GM18873 (cell line): ENCODE data around the gene EAF2.
A peak's percentile ranks its signal among the peaks of the same experiment; 100 is the strongest.

Source experiments
- ATAC-seq: cut with Tn5 transposase; IDR thresholded peaks from one replicate; pipeline ENCODE4 v1.9.1; 2021; ENCODE audit warnings: mild to moderate bottlenecking, moderate library complexity, moderate number of reproducible peaks; ENCODE audit not compliant: unreplicated experiment, low FRiP score

Gene EAF2

GRCh38 chr3:121834671-121835464, at the start of gene EAF2, which contains the start of gene IQCB1:
Gene EAF2, plus strand, starts transcription at chr3:121835209. Its CDS starts 77 bp downstream, at chr3:121835286.
Gene IQCB1, minus strand, starts transcription at chr3:121835060. Its CDS starts 6,100 bp downstream, at chr3:121828960.
- ATAC-seq = peak; percentile 97

GRCh38 chr3:121786485-121786884, 48.5 kb upstream of the EAF2 start:
- ATAC-seq = no peak

GRCh38 chr3:121793078-121793477, 41.9 kb upstream of the EAF2 start:
- no peak for ATAC-seq

- ATAC-seq = no peak
These were observed 40.6 kb upstream of the EAF2 start for GRCh38 chr3:121794264-121794983.

- ATAC-seq = no peak
These were observed 38.0 kb upstream of the EAF2 start for GRCh38 chr3:121796970-121797369.

- ATAC-seq = no peak
These were observed 34.1 kb upstream of the EAF2 start for GRCh38 chr3:121800906-121801305.

GRCh38 chr3:121803771-121804320, 31.2 kb upstream of the EAF2 start:
- no peak for ATAC-seq

GRCh38 chr3:121809249-121809648, 25.8 kb upstream of the EAF2 start:
- ATAC-seq = peak; percentile 92

GRCh38 chr3:121817753-121818152, 17.3 kb upstream of the EAF2 start:
- ATAC-seq = no peak

GRCh38 chr3:121818578-121818977, 16.4 kb upstream of the EAF2 start:
- no peak for ATAC-seq

GRCh38 chr3:121819236-121819635, 15.8 kb upstream of the EAF2 start:
- no peak for ATAC-seq

- ATAC-seq = no peak
These were observed 13.4 kb upstream of the EAF2 start for GRCh38 chr3:121821421-121822199.

- ATAC-seq = no peak
These were observed 12.0 kb upstream of the EAF2 start for GRCh38 chr3:121822973-121823372.

- ATAC-seq = no peak
These were observed 795 bp upstream of the EAF2 start for GRCh38 chr3:121834157-121834670.

GRCh38 chr3:121835465-121835801, 424 bp downstream of the EAF2 start:
- ATAC-seq = peak; percentile 12

GRCh38 chr3:121836064-121836463, 1.1 kb downstream of the EAF2 start:
- ATAC-seq = no peak

GRCh38 chr3:121836481-121836880, 1.5 kb downstream of the EAF2 start:
- ATAC-seq = no peak

GRCh38 chr3:121839962-121840361, 5.0 kb downstream of the EAF2 start:
- no peak for ATAC-seq

GRCh38 chr3:121844892-121845291, 9.9 kb downstream of the EAF2 start:
- no peak for ATAC-seq

- ATAC-seq = no peak
These were observed 17.2 kb downstream of the EAF2 start for GRCh38 chr3:121852256-121852655.

GRCh38 chr3:121855555-121855954, 20.5 kb downstream of the EAF2 start:
- no peak for ATAC-seq
